ENCODE measurements around the gene USF2.
"Not testable (repeated sequence)": the region's sequence is repeated elsewhere in the genome, so short reads cannot be mapped to it uniquely, and the experiment has no call there.

The USF2 gene, protein sequence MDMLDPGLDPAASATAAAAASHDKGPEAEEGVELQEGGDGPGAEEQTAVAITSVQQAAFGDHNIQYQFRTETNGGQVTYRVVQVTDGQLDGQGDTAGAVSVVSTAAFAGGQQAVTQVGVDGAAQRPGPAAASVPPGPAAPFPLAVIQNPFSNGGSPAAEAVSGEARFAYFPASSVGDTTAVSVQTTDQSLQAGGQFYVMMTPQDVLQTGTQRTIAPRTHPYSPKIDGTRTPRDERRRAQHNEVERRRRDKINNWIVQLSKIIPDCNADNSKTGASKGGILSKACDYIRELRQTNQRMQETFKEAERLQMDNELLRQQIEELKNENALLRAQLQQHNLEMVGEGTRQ

DNA sequence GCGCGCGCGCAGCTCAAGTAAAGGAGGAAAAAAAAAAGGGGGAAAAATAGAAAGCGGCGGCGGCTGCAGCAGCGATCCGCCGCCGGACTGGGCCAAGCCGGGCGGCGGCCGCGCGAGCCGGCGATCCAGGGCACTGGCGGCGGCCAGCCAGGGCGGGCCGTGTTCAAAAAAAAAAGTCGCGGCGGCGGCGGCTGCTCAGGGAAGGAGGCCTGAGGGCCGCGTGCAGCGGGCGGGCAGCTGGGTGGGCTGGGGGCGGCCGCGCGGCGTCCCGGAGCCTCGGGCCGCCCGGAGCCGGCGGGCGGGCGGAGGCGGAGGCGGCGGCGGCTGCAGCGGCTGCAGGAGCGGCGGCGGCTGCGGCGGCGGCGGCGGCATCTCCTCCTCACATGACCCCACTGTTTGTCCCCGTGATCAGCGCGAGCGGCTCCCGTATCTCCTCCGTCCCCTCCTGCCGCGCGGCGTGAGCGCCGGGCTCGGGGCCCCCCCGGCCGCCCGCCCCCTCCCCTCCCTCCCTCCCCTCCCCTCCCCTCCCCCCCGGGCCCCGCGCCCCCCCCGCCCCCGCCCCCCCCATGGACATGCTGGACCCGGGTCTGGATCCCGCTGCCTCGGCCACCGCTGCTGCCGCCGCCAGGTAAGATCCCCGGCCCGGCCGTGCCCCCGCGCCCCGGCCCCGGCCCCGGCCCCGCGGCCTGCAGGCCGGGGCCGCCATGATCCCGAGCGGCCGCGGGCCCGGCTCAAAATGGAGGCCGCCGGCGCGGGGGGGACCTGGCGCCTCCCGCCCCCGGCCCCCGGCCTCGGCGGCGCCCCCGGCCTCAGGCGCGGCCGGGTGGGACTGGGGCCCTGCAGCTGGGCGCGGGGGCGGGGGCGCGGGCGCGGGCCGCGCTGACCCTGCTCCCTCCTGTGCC lies at the start of gene USF2:
USF2 (plus strand) TSS at position 427 of the 902 bp plus-strand sequence; CDS start at position 567, 140 bp downstream.
- DNase-seq (ENCODE audit: low read depth in 2 of 2), result no peak

DNA sequence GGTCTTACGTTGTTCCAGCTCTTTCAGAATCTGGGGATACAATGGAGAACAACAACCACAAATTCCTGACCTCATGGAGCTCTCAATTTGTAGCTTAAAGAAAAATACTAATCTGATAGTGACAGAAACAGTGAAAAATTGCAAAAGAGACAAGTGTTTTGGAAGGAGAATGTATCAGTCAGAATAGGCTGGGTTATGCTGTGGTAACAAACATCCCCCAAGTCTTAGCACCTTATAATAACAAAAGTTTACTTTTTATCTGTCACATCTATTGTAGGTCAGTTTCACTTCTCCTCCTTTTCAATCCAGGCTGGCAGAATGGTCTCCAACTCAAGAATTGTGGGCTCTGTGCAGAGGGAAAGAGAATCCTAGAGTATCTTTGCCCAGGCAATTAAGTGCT lies 49.8 kb upstream of the USF2 start:
- DNase-seq (ENCODE audit: low read depth in 2 of 2), result no peak

DNA sequence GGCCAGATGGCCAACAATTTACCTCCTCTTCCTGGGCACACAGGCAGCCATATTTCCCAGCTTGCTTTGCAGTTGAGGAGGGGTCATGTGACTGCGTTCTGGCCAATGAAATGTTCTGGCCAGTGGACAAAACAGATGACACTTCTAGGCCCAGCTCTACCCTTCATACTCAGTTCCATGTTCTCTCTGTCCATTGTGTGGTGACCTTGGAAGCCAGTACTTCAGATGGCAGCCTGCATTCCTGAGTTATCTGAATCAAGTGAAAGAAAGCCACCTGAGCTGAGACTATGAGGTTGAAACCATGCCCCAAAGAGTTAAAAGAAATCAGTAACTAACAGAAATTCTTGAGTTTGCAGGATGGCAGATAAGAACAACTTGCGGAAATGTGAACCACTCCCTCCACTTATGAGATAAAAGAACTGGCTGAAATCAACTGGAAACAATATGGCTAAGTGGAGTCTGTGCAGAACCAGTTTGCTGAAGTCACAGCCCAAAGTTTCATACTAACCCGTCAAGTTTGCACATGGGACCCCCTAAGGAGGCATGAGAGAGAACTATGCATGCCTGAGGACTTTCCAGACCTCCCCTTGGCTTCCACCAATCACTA lies 48.3 kb upstream of the USF2 start:
- no peak for DNase-seq (ENCODE audit: low read depth in 2 of 2)

DNA sequence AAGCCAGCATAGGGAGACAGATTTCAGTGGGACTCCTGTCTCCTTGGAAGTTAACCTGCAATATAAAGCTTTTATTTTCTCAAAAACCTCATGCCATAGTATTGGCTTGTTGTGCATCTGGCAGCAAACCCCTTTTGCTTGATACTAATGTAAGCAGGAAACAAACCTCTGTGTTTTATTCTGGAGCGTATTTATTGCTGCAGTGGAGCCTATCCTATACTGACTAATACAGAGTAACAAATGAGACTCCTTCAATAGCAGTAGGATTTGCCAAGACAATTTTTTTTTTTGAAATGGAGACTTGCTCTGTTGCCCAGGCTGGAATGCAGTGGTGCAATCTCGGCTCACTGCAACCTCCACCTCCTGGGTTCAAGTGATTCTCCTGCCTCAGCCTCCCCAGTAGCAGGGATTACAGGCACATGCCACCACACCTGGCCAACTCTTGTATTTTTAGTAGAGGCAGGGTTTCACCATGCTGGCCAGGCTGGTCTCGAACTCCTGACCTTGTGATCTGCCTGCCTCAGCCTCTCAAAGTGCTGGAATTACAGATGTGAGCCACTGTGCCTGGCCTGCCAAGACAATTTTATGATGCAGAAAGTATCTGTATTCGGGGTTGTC lies 47.7 kb upstream of the USF2 start:
- not testable (repeated sequence) for DNase-seq (ENCODE audit: low read depth in 2 of 2)

DNA sequence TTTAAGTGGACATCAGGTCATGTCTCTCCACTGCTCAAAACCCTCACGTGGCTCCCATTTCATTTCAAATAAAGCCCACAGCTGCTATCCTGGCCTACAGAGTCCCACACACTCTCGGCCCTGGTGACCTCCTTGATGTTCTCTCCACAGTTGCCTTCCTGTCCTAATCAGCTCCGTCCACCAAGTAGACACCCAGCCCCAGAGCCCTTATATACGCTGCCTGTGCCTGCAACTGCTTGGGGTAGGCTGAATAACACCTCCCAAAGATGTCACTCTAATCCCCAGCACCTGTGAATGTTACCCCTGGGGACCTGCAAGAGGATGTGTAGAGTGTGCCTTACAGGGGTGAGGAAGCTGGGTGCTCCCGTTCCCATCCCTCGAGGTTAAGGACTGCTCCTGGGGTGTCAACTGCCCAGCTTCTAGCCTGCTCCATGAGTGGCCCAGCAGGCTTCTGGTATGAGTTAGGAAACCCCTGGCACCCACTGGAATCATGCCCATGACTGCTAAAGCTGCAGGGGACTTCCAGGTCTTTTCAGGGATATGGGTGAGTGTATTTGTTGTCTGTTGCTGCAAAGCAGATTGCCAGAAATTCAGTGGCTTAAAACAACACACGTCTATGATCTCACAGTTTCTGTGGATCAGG lies 46.3 kb upstream of the USF2 start:
- no peak for DNase-seq (ENCODE audit: low read depth in 2 of 2)

DNA sequence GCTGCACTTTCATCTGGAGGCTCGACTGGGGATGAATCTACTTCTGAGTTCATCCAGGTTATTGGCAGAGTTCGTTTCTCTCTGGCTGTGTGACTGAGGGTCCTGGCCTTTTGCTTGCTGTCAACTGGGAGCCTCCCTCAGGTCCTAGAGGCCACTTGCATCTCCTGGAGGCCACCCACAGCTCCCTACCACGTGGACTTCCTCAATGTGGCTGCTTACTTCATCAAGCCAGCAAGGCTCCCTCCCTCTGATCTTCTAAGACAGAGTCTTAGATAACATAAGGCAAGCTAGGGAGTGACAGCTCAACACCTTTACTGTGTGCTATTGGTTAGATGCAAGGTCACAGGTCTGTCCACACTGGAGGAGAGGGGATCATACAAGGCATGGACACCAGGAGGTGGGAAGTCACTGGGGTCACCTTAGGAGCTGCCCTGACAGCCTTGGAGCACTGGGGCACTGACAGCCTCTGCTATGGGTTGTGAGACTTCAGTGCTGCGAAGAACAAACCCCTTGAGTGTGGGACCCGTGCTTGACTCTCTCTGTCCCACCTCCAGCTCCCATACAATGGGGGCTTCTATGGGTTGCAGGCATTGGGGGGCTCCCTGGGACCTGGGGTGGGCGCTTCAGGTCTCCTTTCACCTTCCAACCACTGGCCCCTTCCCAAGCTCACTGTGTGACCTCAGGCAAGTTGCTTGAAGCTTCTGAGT lies 45.5 kb upstream of the USF2 start:
- no peak for DNase-seq (ENCODE audit: low read depth in 2 of 2)

DNA sequence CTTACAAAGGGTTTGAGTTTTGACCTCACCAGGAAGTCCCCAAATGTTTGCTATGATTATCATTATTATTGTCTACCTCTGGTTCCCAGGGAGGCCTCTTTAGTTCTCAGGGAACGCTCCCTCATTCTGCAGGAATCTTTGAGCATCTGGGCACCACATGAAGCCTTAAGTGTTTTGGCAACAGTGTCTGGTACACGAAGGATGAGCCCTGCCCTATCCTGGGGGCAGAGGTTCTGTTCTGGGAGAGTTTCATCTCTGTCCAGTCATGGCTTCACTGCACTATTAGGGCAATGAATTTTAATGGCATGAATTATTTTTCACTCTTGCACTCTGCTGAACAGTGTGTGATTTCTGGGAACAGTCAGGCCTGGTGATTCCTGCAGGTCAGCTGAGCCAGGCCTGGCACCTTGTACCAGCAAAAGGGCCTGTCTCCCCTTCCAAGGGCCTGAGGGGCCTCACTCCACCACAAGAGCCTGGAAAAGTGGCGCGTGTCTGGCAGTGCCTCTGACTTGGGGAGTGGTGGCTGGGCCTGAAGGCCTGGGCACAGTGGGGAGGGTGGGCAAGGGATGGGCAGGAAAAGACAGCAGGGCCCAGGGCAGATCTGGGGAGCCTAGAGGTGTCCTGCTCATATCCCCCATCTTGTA lies 44.8 kb upstream of the USF2 start:
- DNase-seq (ENCODE audit: low read depth in 2 of 2), result no peak

DNA sequence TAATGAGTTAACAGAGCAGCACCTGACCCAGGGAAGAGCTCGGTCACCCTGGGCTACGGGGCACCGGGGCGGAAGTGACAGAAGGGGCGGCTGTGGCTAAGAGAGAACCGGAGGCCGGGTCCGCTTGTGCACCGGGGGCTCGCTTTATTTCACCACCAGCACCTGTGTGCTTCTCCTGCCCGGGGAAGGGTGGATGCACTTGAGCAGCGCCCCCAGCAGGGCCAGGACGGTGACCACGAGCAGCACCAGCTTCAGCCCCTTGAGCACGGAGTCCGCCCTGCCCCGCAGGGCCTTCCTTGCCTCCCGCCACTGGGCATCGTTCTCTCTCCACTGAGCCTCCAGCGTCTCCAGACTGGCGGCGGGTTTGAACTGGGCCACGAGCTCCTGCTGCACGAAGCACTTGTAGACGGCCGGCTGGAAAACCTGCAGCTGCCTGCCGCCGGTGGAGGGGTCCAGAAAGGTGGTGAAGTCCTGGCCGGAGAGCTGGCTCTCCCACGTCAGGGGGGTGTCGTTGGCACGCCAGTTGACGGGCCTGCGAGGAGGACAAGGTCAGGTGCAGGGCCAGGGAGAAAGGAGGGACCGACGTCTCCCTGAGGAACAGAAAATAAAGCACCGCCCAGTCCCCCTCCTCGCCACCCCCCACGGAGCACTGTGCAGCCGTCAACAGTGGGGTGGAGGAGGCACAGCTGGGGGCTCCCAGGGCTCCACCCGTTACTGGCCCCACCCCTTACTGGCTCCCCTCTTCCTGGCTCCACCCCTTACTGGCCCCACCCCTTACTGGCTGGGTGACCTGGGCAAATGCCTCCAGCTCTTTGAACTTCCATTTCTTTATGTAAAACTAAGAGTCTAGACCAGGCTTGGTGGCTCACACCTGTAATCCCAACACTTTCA lies 43.8 kb upstream of the USF2 start:
- no peak for DNase-seq (ENCODE audit: low read depth in 2 of 2)

DNA sequence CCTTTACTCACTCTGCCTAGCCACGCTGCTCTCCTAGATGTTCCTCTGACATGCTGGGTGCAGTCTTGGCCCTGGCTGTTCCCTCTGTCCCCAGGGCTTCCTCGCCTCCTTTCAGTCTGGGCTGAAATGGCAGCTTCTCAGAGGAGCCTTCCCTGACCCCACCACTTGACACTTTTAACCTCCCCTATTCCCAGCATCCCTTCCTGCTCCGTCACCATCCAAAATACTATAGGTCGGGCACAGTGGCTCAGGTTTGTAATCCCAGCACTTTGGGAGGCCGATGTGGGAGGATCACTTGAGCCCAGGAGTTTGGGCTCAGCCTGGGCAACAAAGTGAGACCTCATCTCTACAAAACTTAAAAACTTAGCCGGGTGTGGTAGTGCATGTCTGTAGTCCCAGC lies 42.8 kb upstream of the USF2 start:
- no peak for DNase-seq (ENCODE audit: low read depth in 2 of 2)

DNA sequence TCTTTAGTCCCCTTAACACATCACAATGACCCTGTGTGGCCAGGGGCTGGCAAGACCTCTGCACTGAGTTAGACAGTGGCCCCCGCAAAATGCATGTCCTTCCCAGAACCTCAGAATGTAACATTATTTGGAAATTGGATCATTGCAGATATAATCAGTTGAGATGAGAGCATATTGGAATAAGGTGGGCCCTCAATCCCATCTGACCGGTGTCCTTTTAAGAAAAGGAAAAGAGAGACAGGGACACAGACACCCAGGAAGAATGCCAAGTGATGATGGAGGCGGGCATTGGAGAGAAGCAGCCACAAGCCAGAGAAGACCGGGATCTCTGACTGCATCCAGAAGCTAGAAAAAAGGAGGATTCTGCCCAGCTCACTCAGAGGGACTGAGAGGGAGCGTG lies 42.0 kb upstream of the USF2 start:
- DNase-seq (ENCODE audit: low read depth in 2 of 2), result no peak

DNA sequence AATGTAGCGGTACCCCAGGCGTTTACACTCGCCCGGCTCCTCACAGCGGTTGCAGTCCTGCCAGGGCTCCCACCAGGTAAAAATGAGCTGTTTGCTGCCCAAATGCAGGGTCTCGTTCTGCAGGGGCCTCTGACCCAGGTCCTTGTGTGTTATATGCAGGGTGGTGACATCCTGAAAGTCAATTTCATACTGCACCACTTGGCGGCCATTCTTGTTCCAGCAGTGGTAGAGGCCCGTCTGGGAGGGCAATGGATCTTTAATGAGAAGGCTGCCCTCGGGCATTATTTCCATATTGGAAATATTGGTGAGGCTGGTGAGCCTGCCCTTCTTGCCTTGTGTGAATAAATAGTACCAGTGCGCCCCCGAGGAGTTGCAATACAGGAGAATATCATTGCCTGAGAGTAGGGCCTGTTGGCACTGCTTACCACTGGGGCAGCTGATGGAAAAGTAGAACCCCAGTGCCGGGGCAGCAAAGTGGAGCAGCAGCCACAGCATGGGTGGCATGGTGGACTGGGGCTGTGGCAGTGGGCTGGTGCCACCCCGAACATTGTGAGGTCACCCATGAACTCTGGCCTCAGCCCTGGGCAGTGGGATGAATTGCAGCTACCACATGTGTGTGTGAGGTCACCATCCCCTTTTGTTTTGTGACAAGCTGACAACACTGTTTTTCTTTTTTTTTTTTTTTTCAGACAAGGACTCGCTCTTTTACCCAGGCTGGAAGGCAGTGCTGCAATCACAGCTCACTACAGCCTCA lies 40.4 kb upstream of the USF2 start, which contains the start of gene FAM187B:
FAM187B (minus strand) TSS at position 563 of the 754 bp plus-strand sequence; CDS start at position 504, 59 bp downstream.
- no peak for DNase-seq (ENCODE audit: low read depth in 2 of 2)

DNA sequence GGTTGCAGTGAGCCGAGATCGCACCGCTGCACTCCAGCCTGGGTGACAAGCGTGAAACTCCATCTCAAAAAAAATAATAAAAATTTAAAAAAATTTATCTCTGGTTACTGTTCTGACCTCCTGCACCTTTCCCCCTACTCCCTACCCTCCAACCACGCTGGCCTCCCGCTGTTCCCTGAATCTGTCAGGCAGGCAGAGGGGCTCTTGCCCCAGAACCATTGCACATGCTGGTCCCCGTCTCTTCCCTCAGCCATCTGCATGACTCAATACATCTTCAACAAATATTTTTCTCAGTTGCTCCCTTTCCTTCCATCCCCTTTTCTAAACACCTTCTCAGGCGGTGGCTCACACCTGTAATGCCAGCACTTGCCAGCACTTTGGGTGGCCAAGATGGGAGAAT lies 39.2 kb upstream of the USF2 start:
- no peak for DNase-seq (ENCODE audit: low read depth in 2 of 2)

DNA sequence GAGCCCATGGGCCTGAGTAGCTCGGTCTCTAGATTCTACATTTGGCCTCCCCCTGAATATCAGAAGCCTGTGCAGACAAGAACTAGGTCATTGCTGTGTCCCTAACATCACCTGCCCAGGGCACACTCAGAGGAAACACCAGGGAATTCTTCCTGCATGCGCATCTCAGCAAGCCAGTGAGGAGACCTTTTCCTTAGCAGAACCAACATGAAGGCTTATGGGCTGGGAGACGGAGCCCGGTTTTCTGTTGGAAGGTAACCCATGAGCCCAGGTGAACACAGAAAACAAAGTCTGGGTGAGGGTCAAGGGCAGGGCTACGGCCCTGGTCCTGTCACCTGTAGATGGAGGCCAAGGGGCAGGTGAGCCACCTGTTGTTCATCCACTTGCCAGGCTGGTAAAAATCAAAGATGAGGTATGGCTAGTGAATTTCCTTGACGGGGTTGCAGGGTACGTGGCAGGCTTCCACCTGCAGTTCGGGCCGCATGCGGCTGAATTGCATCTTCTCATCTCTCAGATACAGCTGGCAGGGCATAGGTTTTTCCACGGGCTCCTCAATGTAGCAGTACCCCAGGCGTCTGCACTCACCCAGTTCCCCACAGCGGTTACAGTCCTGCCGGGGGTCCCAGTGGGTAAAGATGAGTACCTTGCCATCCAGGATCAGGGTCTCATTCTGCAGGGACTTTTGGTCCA lies 36.7 kb upstream of the USF2 start:
- no peak for DNase-seq (ENCODE audit: low read depth in 2 of 2)

DNA sequence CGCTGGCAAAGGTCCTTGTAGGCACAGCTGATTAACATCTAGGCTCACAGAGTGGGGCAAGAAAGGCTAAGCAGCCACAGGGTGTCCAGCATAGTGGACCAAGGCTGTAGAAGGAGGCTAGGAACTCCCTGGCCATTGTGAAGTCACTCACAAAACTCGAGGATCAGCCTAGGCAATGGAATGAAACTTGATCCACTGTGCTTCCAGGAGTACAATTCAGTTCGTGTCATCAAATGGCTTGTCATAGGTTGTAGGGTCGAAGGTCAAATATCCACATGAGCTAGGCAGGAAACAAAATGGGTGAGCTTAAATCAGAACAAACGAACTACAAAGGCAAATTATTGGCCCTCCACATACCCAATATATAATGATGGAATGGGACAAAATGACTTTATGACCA lies 35.9 kb upstream of the USF2 start:
- DNase-seq (ENCODE audit: low read depth in 2 of 2), result no peak

DNA sequence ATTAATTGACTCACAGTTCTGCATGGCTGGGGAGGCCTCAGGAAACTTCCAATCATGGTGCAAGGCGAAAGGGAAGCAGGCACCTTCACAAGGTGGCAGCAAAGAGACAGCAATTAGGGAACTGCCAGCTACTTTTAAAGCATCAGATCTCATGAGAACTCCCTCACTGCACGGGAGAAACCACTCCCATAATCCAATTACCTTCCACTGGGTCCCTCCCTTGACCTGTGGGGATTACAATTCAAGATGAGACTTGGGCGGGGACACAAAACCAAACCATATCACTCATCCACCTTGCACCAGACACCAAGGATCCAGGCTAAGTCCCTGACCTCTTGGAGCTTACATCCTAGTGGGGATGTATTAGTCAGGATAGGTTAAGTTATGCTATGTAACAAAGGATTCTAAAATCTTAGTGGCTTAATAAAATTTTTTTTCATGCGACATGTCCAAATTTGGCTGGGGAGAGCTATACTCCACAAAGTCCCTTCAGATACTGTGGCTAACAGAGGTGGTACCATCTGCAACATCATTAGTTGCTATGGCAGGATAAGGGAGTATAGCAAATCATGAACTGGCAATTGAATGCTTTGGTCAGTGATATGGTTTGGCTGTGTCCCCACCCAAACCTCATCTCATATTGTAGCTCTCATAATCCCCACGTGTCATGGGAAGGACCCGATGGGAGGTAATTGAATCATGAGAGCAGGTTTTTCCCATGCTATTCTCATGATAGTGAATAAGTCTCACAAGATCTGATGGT lies 31.9 kb upstream of the USF2 start:
- no peak for DNase-seq (ENCODE audit: low read depth in 2 of 2)

DNA sequence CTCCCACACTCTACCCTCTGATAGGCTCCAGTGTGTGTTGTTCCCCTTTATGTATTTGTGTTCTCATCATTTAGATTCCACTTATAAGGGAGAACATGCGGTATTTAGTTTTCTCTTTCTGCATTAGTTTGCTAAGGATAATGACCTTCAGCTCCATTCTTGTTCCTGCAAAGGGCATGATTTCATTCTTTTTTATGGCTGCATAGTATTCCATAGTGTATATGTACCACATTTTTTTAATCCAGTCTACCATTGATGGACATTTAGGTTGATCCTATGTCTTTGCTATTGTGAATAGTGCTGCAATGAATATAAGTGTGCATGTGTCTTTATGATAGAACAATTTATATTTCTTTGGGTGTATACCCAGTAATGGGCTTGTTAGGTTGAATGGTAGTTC lies 29.2 kb upstream of the USF2 start:
- DNase-seq (ENCODE audit: low read depth in 2 of 2), result not testable (repeated sequence)

DNA sequence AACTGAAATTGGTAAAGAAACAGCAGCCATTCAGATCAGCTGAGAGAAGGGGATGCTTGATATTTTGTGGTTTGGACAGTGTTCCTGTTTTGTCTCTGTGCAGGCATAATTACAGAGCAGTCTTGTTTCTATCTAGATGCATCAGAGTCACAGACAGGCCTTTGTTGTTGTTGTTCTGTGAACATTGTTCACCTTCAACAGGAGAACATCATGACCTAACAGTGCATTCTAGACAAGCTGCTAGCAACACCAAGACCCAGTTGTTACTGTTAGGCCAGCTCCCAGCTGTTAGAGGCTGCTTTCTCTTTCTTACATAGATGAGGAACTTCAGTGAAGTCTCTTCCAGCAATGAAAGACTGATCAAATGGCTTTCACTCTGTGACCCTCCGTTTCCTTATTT lies 28.4 kb upstream of the USF2 start:
- DNase-seq (ENCODE audit: low read depth in 2 of 2), result no peak
